ENCODE results near the gene MARF1. TPM values are rescaled to one million over a fixed set of nuclear protein-coding genes. Genes with fewer than 3 reads are reported as not detected.

MARF1 gene
- total RNA-seq, 1 donor from 2014 or later, result 50.8 TPM

DNA sequence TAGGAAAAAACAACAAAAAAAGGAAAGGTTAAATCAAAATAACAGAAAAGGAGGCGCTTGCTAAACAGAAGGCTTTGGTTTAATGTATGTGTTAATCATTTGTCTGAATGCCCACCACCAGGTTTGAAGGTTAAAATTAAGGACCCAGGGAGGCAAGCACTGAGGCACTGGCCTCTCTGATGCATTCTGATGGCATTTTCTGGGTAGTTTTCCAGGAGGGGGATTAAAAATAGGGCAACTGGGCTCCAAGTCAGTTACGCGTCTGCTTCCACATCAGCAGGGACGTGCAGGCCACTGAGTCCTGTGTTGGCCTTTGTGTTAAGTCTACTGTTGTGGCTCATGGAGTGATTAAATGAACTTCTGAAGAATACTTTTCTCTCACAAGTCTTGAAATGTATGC, 26.9 kb downstream of the MARF1 start:
- no peak for DNase-seq (ENCODE audit: low spot score)
- Mint-ChIP-seq H3K36me3 (ENCODE audit: low read depth) (peaks cover 48% of the 10 kb centered on the region), H3K9me3 (ENCODE audit: low read depth) (no peaks in the 10 kb centered on the region), H3K27me3 (ENCODE audit: low read depth) (no peaks in the 10 kb centered on the region), H3K27ac (ENCODE audit: unreplicated experiment) (no peak overlapping the region), H3K4me1 (ENCODE audit: low read depth) (peaks cover 14% of the 10 kb centered on the region), H3K4me3 (ENCODE audit: unreplicated experiment) (no peak overlapping the region)
- TF ChIP-seq, protein P1, sequence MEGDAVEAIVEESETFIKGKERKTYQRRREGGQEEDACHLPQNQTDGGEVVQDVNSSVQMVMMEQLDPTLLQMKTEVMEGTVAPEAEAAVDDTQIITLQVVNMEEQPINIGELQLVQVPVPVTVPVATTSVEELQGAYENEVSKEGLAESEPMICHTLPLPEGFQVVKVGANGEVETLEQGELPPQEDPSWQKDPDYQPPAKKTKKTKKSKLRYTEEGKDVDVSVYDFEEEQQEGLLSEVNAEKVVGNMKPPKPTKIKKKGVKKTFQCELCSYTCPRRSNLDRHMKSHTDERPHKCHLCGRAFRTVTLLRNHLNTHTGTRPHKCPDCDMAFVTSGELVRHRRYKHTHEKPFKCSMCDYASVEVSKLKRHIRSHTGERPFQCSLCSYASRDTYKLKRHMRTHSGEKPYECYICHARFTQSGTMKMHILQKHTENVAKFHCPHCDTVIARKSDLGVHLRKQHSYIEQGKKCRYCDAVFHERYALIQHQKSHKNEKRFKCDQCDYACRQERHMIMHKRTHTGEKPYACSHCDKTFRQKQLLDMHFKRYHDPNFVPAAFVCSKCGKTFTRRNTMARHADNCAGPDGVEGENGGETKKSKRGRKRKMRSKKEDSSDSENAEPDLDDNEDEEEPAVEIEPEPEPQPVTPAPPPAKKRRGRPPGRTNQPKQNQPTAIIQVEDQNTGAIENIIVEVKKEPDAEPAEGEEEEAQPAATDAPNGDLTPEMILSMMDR (IDR thresholded peaks at IDR 0.05), result no peak

DNA sequence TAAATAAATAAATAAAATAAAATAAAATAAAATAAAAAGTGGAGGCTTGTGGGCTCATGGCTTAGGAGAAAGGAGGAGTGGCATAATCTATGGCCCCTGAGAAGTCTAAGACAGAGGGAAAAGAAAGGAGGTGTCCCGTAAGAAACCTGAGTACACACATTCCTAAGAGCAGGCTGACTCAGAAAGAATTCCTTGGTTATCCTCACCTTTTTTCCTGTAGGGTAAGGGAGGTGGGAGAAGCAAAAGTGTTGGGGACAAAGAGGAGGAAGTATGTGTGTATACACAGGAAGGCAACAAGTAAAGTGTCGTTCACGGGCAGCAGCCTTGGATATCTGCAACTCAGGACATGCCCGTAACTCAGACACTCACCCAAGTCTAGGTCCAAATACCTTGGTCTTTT, 29.3 kb downstream of the MARF1 start:
- Mint-ChIP-seq H3K9me3 (ENCODE audit: low read depth) (no peaks in the 10 kb centered on the region), H3K27ac (ENCODE audit: unreplicated experiment) (no peak overlapping the region), H3K27me3 (ENCODE audit: low read depth) (no peaks in the 10 kb centered on the region), H3K4me1 (ENCODE audit: low read depth) (peaks cover 7% of the 10 kb centered on the region), H3K4me3 (ENCODE audit: unreplicated experiment) (no peak overlapping the region), H3K36me3 (ENCODE audit: low read depth) (peaks cover 51% of the 10 kb centered on the region)
- no peak for DNase-seq (ENCODE audit: low spot score)
- TF ChIP-seq, protein P1 (IDR thresholded peaks at IDR 0.05), result no peak

DNA sequence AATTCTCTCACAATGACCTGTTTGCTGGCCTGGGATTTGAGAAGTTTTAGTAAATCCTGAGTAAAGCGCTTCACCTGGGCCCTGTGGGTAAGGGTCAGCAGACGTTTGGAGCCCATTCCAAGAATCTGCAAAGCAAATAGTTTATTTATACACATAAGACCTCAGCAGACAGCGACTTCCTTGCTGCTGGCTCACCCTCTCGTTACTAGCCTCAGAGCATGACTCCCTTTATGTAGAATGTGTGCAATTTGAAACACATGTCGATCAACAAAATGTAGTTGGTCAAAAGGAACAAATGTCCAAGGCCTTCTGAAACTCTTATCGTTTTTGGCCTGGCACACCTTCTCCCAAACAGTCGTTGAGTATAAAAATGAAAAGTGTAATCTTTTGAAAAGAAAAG, 31.3 kb downstream of the MARF1 start:
- Mint-ChIP-seq H3K4me1 (ENCODE audit: low read depth) (peaks cover 2% of the 10 kb centered on the region), H3K4me3 (ENCODE audit: unreplicated experiment) (no peak overlapping the region), H3K27me3 (ENCODE audit: low read depth) (no peaks in the 10 kb centered on the region), H3K27ac (ENCODE audit: unreplicated experiment) (no peak overlapping the region), H3K36me3 (ENCODE audit: low read depth) (peaks cover 49% of the 10 kb centered on the region), H3K9me3 (ENCODE audit: low read depth) (no peaks in the 10 kb centered on the region)
- TF ChIP-seq, protein P1 (IDR thresholded peaks at IDR 0.05), result no peak
- DNase-seq (ENCODE audit: low spot score), result no peak

DNA sequence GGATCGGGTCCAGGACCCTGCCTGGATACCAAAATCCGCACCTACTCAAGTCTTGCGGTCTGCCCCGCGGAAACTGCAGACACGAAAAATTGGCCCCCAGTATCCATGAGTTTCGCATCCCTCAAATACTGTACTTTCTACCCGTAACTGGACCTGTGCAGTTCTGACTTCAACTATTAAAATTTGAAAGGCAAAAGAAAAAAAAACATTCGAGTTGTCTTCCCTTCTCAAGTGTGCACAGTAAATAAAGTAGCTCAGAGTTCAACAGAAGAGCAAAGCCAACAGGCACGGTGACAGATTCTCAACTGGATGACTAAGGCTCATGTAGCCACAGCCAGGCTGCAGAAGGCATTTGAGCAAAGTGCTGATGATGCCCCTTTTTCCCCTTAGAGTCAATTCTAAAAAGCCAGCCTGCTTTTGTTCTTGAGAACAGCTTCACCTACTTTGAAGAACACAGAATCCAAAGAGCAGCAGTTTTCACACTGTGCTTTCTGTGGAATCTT, 32.5 kb downstream of the MARF1 start:
- TF ChIP-seq, protein P1 (IDR thresholded peaks at IDR 0.05), result no peak
- no peak overlapping the region for H3K4me3 Mint-ChIP-seq (ENCODE audit: unreplicated experiment)
- H3K36me3 Mint-ChIP-seq (ENCODE audit: low read depth), result peaks cover 50% of the 10 kb centered on the region
- no peak for DNase-seq (ENCODE audit: low spot score)
- H3K27me3 Mint-ChIP-seq (ENCODE audit: low read depth), result no peaks in the 10 kb centered on the region
- no peak overlapping the region for H3K27ac Mint-ChIP-seq (ENCODE audit: unreplicated experiment)
- peaks cover 2% of the 10 kb centered on the region for H3K4me1 Mint-ChIP-seq (ENCODE audit: low read depth)
- no peaks in the 10 kb centered on the region for H3K9me3 Mint-ChIP-seq (ENCODE audit: low read depth)

DNA sequence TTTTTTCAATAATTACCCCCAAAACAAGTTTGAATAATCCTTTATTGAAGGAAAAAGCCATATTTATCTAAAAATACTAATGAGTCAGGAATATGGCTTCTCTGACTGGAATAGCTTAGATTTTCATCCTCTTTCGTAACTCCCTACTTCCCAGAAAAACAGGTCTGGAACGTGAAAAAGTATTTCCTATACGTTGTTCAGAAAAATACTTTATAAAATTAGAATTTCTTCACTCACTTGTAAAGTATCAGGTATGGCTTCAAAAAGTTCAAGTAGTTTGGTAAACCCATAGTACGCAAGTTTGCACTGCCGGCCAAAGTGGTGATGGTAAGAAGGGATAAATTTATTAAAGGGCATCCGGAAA, 33.7 kb downstream of the MARF1 start:
- Mint-ChIP-seq H3K9me3 (ENCODE audit: low read depth) (no peaks in the 10 kb centered on the region), H3K27ac (ENCODE audit: unreplicated experiment) (no peak overlapping the region), H3K36me3 (ENCODE audit: low read depth) (peaks cover 50% of the 10 kb centered on the region), H3K4me1 (ENCODE audit: low read depth) (peaks cover 2% of the 10 kb centered on the region), H3K4me3 (ENCODE audit: unreplicated experiment) (no peak overlapping the region), H3K27me3 (ENCODE audit: low read depth) (no peaks in the 10 kb centered on the region)
- TF ChIP-seq, protein P1 (IDR thresholded peaks at IDR 0.05), result no peak
- no peak for DNase-seq (ENCODE audit: low spot score)
